GM21367 (cell line): Measurements from ENCODE around the gene PLEKHG4B.

ENCODE experiments used
- ATAC-seq: cut with Tn5 transposase; IDR thresholded peaks from one replicate; pipeline ENCODE4 v1.9.1; 2021; ENCODE audit not compliant: unreplicated experiment

Gene PLEKHG4B

DNA sequence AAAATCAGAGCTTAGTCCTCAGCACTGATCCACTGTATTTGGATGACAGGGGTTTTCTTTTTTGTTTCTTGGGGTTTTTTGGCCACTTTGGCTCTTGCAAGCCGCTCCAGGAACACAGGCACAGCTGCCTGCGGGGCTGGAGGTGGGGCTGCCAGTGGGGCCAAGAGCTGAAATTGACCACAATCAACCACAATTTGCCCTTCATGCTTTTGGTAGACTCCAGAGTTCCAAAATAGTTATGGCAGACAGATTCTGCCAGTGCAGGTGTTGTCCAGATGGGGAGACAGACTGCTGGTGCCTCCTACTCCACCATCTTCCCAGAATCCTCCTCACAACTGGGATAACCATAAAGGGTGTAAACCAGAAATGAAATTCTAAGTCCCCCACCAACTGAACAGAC, 36.5 kb downstream of the PLEKHG4B start:
- ATAC-seq, result no peak

DNA sequence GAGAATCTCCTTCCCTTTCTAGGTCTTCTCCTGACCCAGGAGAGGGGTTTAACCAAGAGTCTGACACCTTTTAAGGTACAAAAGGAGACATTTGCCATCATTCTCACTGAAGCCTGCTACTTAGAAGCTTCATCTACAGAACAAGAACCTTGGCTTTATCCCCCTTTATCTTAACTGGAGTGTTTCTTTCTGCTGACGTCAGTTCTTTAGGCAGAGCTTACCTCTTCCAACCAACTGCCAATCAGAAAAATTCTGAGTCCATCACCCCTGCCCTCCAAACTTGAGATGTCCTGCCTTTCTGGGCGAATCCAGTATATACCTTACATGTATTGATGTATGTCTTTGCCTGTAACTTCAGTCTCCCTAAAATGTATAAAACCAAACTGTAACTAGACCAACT, 37.2 kb downstream of the PLEKHG4B start:
- no peak for ATAC-seq

DNA sequence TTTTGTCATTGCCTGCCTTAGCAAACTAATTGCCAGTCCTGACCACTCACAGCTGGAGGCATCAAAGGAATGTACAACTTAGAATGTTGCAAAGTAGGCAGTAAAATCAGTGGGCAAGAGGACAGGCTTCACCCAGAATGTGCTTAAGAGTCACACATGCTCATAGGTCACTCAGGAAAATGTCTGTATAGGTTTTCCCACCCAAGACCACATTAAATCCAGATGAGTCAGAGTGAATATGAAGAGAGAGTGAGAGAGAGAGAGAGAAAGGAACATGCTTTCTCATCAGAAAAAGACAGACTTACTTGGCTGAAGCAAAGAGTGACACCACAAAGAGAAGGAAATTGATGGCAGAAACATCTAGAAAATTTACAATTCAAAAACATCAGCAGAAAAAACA, 37.9 kb downstream of the PLEKHG4B start:
- no peak for ATAC-seq

- no peak for ATAC-seq
Observed at GRCh38 chr5:130601-131131, 38.7 kb downstream of the PLEKHG4B start.

DNA sequence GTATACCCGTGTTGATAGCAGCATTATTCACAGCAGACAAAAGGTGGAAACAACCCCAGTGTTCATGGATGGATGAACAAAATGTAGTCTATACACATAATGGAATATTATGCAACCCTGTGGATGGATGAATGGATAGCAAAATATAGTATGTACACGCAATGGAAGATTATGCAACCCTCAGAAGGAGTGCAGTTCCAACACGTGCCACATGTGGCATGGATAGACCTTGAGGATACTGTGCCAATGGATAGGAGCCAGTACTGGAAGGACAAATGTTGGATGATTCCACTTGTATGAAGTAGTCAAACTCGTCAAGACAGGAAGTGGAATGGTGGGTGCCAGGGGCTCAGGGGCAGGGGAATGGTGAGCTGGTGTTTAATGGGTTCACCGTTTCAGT, 44.9 kb downstream of the PLEKHG4B start:
- ATAC-seq, result no peak

- ATAC-seq, result no peak
Observed at GRCh38 chr5:137741-138140, 45.8 kb downstream of the PLEKHG4B start.

DNA sequence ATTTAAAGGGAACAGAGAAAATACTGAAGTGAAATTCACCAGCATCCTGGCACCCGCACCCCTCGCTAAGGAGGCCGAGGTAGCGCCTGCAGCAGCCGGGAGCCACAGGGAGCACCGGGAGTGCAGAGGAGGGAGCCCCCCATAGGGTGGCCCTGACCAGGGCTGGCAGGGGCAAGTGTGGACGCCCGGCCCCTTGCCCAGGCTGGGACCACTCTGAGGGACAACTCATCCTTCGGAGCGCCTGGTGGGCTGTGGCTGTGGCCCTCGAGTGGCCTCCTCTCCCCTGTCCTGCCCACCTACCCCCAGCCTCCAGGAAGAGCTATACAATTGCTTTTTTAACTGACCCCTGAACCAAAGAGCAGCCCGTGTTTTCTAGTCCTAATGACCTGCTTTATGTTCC, 47.0 kb downstream of the PLEKHG4B start:
- ATAC-seq, result no peak

DNA sequence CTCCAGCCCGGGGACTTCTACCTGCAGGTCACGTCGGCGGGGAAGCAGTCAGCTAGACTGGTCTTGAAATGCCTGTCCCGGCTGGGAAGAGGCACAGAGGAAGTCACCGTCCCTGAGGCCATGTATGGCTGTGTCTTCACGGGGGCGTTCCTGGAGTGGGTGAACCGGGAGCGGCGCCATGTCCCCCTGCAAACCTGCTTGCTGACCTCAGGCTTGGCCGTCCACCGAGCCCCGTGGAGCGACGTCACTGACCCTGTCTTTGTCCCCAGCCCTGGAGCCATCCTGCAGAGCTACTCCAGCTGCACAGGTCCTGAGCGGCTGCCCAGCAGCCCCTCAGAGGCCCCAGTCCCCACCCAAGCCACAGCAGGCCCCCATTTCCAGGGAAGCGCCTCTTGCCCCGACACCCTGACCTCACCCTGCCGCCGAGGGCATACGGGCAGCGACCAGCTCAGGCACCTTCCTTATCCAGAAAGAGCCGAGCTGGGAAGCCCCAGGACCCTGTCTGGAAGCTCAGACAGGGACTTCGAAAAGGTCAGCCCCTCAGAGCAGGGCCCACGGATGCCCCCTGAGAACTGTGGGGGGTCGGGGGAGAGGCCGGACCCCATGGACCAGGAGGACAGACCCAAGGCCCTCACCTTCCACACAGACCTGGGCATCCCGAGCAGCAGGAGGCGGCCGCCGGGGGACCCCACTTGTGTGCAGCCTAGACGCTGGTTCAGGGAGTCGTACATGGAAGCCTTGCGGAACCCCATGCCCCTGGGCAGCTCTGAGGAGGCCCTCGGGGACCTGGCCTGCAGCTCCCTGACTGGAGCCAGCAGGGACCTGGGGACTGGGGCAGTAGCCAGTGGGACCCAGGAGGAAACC, 47.8 kb downstream of the PLEKHG4B start:
- no peak for ATAC-seq

DNA sequence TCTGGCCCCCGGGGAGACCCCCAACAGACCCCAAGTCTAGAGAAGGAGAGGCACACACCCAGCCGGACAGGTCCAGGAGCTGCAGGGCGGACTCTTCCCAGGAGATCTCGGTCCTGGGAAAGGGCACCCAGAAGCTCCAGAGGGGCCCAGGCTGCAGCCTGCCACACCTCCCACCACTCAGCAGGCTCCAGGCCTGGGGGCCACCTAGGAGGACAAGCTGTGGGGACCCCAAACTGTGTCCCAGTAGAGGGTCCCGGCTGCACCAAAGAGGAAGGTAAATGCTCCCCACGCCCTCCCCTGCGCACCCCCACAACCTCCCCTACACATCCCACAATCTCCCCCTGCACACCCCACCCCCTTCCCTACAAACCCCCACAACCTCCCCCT, 48.5 kb downstream of the PLEKHG4B start:
- ATAC-seq, result no peak

- ATAC-seq, result no peak
Observed at GRCh38 chr5:141211-141610, 49.2 kb downstream of the PLEKHG4B start.

DNA sequence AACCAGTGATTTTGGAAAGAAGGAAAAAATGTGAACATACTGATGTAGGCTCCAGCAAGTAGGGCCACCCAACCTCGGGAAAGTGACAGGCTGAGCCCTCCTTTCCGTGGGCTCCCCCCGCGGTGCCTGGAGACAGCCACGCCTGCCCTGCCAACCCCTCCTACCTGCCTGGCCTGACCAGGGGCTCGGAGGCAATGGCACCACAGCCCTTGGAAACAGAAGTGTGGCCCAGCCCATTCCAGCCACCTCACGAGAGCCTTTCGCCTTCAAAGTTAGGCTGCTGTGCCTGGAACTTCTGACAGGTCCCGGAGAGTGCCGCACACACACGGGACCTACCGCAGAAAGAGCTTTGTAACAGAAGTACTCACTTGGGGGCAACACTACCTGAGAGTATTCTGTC, 49.8 kb downstream of the PLEKHG4B start:
- no peak for ATAC-seq

DNA sequence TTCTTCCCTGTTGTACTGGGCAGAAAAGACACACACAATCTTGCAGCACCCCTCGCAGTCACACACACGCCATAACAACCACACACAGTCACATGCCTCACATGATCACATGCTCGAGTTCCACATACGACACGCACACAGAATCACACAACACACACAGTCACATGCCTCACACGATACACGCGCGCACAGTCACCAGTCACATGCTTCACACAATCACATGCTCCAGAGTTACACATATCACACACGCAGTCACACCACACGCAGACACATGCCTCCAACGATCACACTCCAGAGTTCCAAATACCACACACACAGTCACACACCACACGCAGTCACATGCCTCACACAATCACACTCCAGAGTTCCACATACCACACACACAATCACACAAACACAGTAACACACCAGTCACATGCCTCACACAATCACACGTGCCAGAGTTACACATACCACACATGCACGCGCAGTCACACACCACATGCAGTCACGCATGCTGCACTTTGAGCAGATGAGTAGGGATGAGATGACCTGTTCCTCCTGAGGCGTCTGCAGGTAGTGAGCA, 50.4 kb downstream of the PLEKHG4B start:
- no peak for ATAC-seq

- no peak for ATAC-seq
Observed at GRCh38 chr5:143041-143440, 51.1 kb downstream of the PLEKHG4B start.

GRCh38 chr5:144941-145340, 53.0 kb downstream of the PLEKHG4B start:
- ATAC-seq, result no peak

- ATAC-seq, result no peak
Observed at GRCh38 chr5:145585-146323, 53.8 kb downstream of the PLEKHG4B start.

- ATAC-seq, result no peak
Observed at GRCh38 chr5:147751-148150, 55.8 kb downstream of the PLEKHG4B start.

GRCh38 chr5:149745-150485, 57.9 kb downstream of the PLEKHG4B start:
- ATAC-seq, result no peak

- no peak for ATAC-seq
Observed at GRCh38 chr5:150746-151145, 58.8 kb downstream of the PLEKHG4B start.

DNA sequence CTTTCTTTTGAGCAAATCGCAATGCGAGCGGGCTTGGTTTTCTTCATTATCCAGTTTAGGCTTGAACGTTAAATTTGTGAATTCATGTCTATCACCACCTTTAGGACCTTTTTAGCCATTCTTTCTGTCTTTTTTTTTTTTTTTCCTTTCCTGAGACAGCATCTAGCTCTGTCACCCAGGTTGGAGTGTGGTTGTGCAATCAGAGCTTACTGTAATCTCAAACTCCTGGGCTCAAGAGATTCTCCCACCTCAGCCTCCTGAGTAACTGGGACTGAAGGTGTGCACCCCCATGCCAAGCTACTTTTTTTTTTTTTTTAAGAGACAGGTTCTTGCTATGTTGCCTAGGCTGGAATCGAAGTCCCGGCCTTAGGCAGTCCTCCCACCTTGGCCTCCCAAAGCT, 60.1 kb downstream of the PLEKHG4B start:
- ATAC-seq, result no peak

- no peak for ATAC-seq
Observed at GRCh38 chr5:153256-153655, 61.3 kb downstream of the PLEKHG4B start.

- no peak for ATAC-seq
Observed at GRCh38 chr5:154236-154635, 62.3 kb downstream of the PLEKHG4B start.
